Uterus (tissue), 4 donors: ENCODE results near the gene OSCP1. TPM values are rescaled to one million over a fixed set of nuclear protein-coding genes. Genes with fewer than 3 reads are reported as not detected.

Experiments used
- DNase-seq, 2 donors: peaks; one replicate each; pipeline ENCODE4 v3.0.0-alpha.2; 2019 to 2020
- H3K27ac ChIP-seq, 2 donors: fragments of 200-600 bp; sonication (generic); 1 replicate in 1 of 2; 2 replicates in 1 of 2; pipeline ENCODE4 v1.5.1; 2016 to 2018
- H3K27me3 ChIP-seq, 2 donors: fragments of 200-600 bp; sonication (generic); one replicate each; pipeline ENCODE4 v1.5.1; 2018 to 2019; ENCODE audit warnings: control low read depth in 1 of 2
- H3K36me3 ChIP-seq, 2 donors: fragments of 200-600 bp; sonication (generic); one replicate each; pipeline ENCODE4 v1.5.1; 2019; ENCODE audit warnings: control low read depth in 1 of 2
- H3K4me1 ChIP-seq, 2 donors: fragments of 200-600 bp; sonication (generic); one replicate each; pipeline ENCODE4 v1.5.1; 2018 to 2019; ENCODE audit warnings: control low read depth in 1 of 2
- H3K4me3 ChIP-seq, 2 donors: fragments of 200-600 bp; sonication (generic); 1 replicate in 1 of 2; 2 replicates in 1 of 2; pipeline ENCODE4 v1.5.1; 2018 to 2019; ENCODE audit warnings: mild to moderate bottlenecking in 1 of 2
- H3K9me3 ChIP-seq, 2 donors: fragments of 200-600 bp; sonication (generic); one replicate each; pipeline ENCODE4 v1.5.1; 2019; ENCODE audit warnings: control low read depth in 1 of 2
- CTCF ChIP-seq, 4 experiments: fragments of 200-600 bp in 2 of 4; fragments of 450-650 bp in 2 of 4; sonication (generic) in 2 of 4; IDR thresholded peaks; one replicate each; pipeline ENCODE4 v1.5.1; 2016 to 2019; ENCODE audit warnings: antibody characterized with exemption in 4 of 4, mild to moderate bottlenecking in 2 of 4, moderate library complexity in 1 of 4
- POLR2A ChIP-seq, 2 donors: fragments of 450-650 bp; IDR thresholded peaks; one replicate each; pipeline ENCODE4 v1.6.1; 2016; ENCODE audit warnings: antibody characterized with exemption in 2 of 2, mild to moderate bottlenecking in 1 of 2, moderate library complexity in 1 of 2
- intact Hi-C: fragments of 100-400 bp; cut with DNase I; formaldehyde crosslinking; loops from one replicate; pipeline ENCODE4 v1.15.1; 2023; ENCODE audit warnings: low total_unique reads
- total RNA-seq, 4 donors: library from RNA; depleted of rRNA in 3 of 4; stranded (reverse); fragments of >200 nt in 3 of 4; gene quantifications; one replicate each; pipeline versions ENCODE4 v1.1.0 to v1.2.4, GENCODE V29; 2014 to 2023
- donor health status: DM: yes; HTN: yes; CAD: no.

Gene OSCP1
- total RNA-seq, 4 donors from 2014 or later = 2.4 to 22.4 (median 12.0) TPM

- no peak for TF ChIP-seq CTCF (IDR thresholded peaks at IDR 0.05)
- no peak for TF ChIP-seq POLR2A (IDR thresholded peaks at IDR 0.05)
- Histone ChIP-seq H3K27me3 (no peaks in the 10 kb centered on the region), H3K27ac (no peak overlapping the region), H3K36me3 (no peaks in the 10 kb centered on the region), H3K4me1 (peaks cover 0 to 3% of the 10 kb centered on the region in 2 donors), H3K9me3 (no peaks in the 10 kb centered on the region), H3K4me3 (no peak overlapping the region)
- intact Hi-C loops = no loop called here
- DNase-seq = no peak
Observed at GRCh38 chr1:36466370-36467026, 16.2 kb upstream of the OSCP1 start.

- DNase-seq = no peak
- H3K36me3 ChIP-seq = no peaks in the 10 kb centered on the region
- intact Hi-C loops = no loop called here
- no peak overlapping the region for H3K4me3 ChIP-seq
- peaks cover 0 to 3% of the 10 kb centered on the region in 2 donors for H3K4me1 ChIP-seq
- no peak for TF ChIP-seq POLR2A (IDR thresholded peaks at IDR 0.05)
- no peak for TF ChIP-seq CTCF (IDR thresholded peaks at IDR 0.05)
- no peak overlapping the region for H3K27ac ChIP-seq
- H3K27me3 ChIP-seq = no peaks in the 10 kb centered on the region
- no peaks in the 10 kb centered on the region for H3K9me3 ChIP-seq
Observed at GRCh38 chr1:36465731-36466369, 15.6 kb upstream of the OSCP1 start.

GRCh38 chr1:36464605-36465393 lies 14.5 kb upstream of the OSCP1 start:
- Histone ChIP-seq H3K9me3 (no peaks in the 10 kb centered on the region), H3K4me3 (peak overlapping the region; percentile 83 to 91), H3K27ac (peak overlapping the region; percentile 92 to 94), H3K36me3 (no peaks in the 10 kb centered on the region), H3K27me3 (no peaks in the 10 kb centered on the region), H3K4me1 (peaks cover 0 to 3% of the 10 kb centered on the region in 2 donors)
- intact Hi-C loops = no loop called here
- TF ChIP-seq POLR2A (IDR thresholded peaks at IDR 0.05) = no peak
- TF ChIP-seq CTCF (IDR thresholded peaks at IDR 0.05) = no peak
- DNase-seq = no peak

- Histone ChIP-seq H3K27me3 (no peaks in the 10 kb centered on the region), H3K4me3 (peak within 1 kb of the TSS; percentile 83 to 91), H3K4me1 (peaks cover 0 to 3% of the 10 kb centered on the region in 2 donors), H3K36me3 (no peaks in the 10 kb centered on the region), H3K9me3 (no peaks in the 10 kb centered on the region), H3K27ac (peak within 1 kb of the TSS; percentile 92 to 94)
- peak; percentile 96 to 97 for DNase-seq
- peak in 1 of 4 experiments; percentile 5 for TF ChIP-seq CTCF (IDR thresholded peaks at IDR 0.05)
- TF ChIP-seq POLR2A (IDR thresholded peaks at IDR 0.05) = peak; percentile 85 to 86
- intact Hi-C loops = no loop called here
Observed at GRCh38 chr1:36463803-36464604, 13.8 kb upstream of the OSCP1 start, which contains the start of gene MRPS15. MRPS15 (minus strand) TSS chr1:36464384; CDS start chr1:36464275, 109 bp downstream.
